ENCODE results near the gene PTTG1IP. TPM values are rescaled to one million over a fixed set of nuclear protein-coding genes. Genes with fewer than 3 reads are reported as not detected.

PTTG1IP gene
- total RNA-seq, 2 donors from 2014 or later = 301 to 351 TPM

GRCh38 chr21:44815225-44815624 is 58.3 kb downstream of the PTTG1IP start:
- ATAC-seq (ENCODE audit: insufficient number of reproducible peaks, low FRiP score, low read depth) = no peak
- DNase-seq (ENCODE audit: low spot score) = no peak
- peaks cover 6 to 18% of the 10 kb centered on the region in 2 donors for H3K4me1 ChIP-seq (ENCODE audit: control insufficient read depth in 1 of 2, low read depth in 2 of 2)
- H3K9me3 ChIP-seq = peaks cover 6% of the 10 kb centered on the region
- H3K27ac ChIP-seq = no peak overlapping the region
- TF ChIP-seq CTCF (IDR thresholded peaks at IDR 0.05) = no peak
- H3K27me3 ChIP-seq (replicated peaks; ENCODE audit: insufficient read depth) = no peaks in the 10 kb centered on the region
- H3K4me3 ChIP-seq = no peak overlapping the region
- H3K36me3 ChIP-seq = peaks cover 4% of the 10 kb centered on the region

- Histone ChIP-seq H3K9me3 (no peaks in the 10 kb centered on the region), H3K36me3 (peaks cover 10% of the 10 kb centered on the region), H3K4me3 (no peak overlapping the region), H3K4me1 (ENCODE audit: control insufficient read depth in 1 of 2, low read depth in 2 of 2) (peaks cover 6 to 18% of the 10 kb centered on the region in 2 donors), H3K27ac (no peak overlapping the region), H3K27me3 (replicated peaks; ENCODE audit: insufficient read depth) (no peaks in the 10 kb centered on the region)
- DNase-seq (ENCODE audit: low spot score) = no peak
- ATAC-seq (ENCODE audit: insufficient number of reproducible peaks, low FRiP score, low read depth) = no peak
- TF ChIP-seq CTCF (IDR thresholded peaks at IDR 0.05) = no peak
These were observed 58.9 kb downstream of the PTTG1IP start for GRCh38 chr21:44814498-44815023.

GRCh38 chr21:44813727-44814126 is 59.8 kb downstream of the PTTG1IP start:
- no peak for DNase-seq (ENCODE audit: low spot score)
- Histone ChIP-seq H3K4me1 (ENCODE audit: control insufficient read depth in 1 of 2, low read depth in 2 of 2) (peaks cover 6 to 15% of the 10 kb centered on the region in 2 donors), H3K27ac (no peak overlapping the region), H3K4me3 (no peak overlapping the region), H3K36me3 (peaks cover 17% of the 10 kb centered on the region), H3K27me3 (replicated peaks; ENCODE audit: insufficient read depth) (no peaks in the 10 kb centered on the region), H3K9me3 (no peaks in the 10 kb centered on the region)
- no peak for ATAC-seq (ENCODE audit: insufficient number of reproducible peaks, low FRiP score, low read depth)
- TF ChIP-seq CTCF (IDR thresholded peaks at IDR 0.05) = no peak

GRCh38 chr21:44813149-44813548 is 60.3 kb downstream of the PTTG1IP start:
- no peak for TF ChIP-seq CTCF (IDR thresholded peaks at IDR 0.05)
- H3K36me3 ChIP-seq = peaks cover 23% of the 10 kb centered on the region
- no peak overlapping the region for H3K27ac ChIP-seq
- H3K4me3 ChIP-seq = no peak overlapping the region
- ATAC-seq (ENCODE audit: insufficient number of reproducible peaks, low FRiP score, low read depth) (no peak), DNase-seq (ENCODE audit: low spot score) (no peak)
- H3K4me1 ChIP-seq (ENCODE audit: control insufficient read depth in 1 of 2, low read depth in 2 of 2) = peaks cover 6 to 11% of the 10 kb centered on the region in 2 donors
- no peaks in the 10 kb centered on the region for H3K27me3 ChIP-seq (replicated peaks; ENCODE audit: insufficient read depth)
- no peaks in the 10 kb centered on the region for H3K9me3 ChIP-seq

GRCh38 chr21:44812640-44813039 is 60.9 kb downstream of the PTTG1IP start:
- DNase-seq (ENCODE audit: low spot score) (no peak), ATAC-seq (ENCODE audit: insufficient number of reproducible peaks, low FRiP score, low read depth) (no peak)
- no peaks in the 10 kb centered on the region for H3K9me3 ChIP-seq
- peaks cover 24% of the 10 kb centered on the region for H3K36me3 ChIP-seq
- no peak overlapping the region for H3K27ac ChIP-seq
- no peaks in the 10 kb centered on the region for H3K27me3 ChIP-seq (replicated peaks; ENCODE audit: insufficient read depth)
- peaks cover 6 to 11% of the 10 kb centered on the region in 2 donors for H3K4me1 ChIP-seq (ENCODE audit: control insufficient read depth in 1 of 2, low read depth in 2 of 2)
- TF ChIP-seq CTCF (IDR thresholded peaks at IDR 0.05) = no peak
- no peak overlapping the region for H3K4me3 ChIP-seq
